ENCODE measurements around the gene FTSJ3. TPM values are rescaled to one million over a fixed set of nuclear protein-coding genes. Genes with fewer than 3 reads are reported as not detected.

Gene FTSJ3
- polyA plus RNA-seq, 4 donors = 59.9 to 92.1 (median 62.6) TPM

- DNase-seq (ENCODE audit: low read depth in 4 of 4, low spot score in 2 of 4) = no peak
Measured at GRCh38 chr17:63830904-63831491, 3.5 kb upstream of the FTSJ3 start.

- DNase-seq (ENCODE audit: low read depth in 4 of 4, low spot score in 2 of 4) = no peak
Measured at GRCh38 chr17:63830278-63830677, 2.8 kb upstream of the FTSJ3 start.

- DNase-seq (ENCODE audit: low read depth in 4 of 4, low spot score in 2 of 4) = no peak
Measured at GRCh38 chr17:63828936-63829335, 1.5 kb upstream of the FTSJ3 start.

GRCh38 chr17:63827801-63828221 is 348 bp upstream of the FTSJ3 start:
- no peak for DNase-seq (ENCODE audit: low read depth in 4 of 4, low spot score in 2 of 4)

GRCh38 chr17:63826468-63827001 is 928 bp downstream of the FTSJ3 start:
- no peak for DNase-seq (ENCODE audit: low read depth in 4 of 4, low spot score in 2 of 4)

DNA sequence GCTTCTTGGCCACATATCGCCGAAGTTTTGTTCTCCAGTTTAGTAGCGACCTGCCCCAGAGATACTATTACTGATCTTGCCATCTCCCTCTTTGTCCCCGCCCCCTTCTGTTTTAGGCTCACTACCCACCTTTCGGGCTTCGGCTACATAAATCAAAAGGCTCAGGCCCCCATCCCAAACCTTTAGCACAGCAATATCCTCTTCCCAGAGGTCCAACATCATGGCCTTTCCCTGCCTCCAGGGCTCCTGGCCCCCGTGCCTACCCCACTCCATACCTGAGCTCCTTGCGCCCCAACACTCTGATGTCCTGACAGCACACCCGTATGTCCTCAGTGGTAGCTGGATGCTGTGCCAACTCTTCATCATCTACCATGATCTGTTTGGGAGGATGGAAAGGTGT is 3.1 kb downstream of the FTSJ3 start:
- no peak for DNase-seq (ENCODE audit: low read depth in 4 of 4, low spot score in 2 of 4)

- no peak for DNase-seq (ENCODE audit: low read depth in 4 of 4, low spot score in 2 of 4)
Measured at GRCh38 chr17:63823659-63824331, 3.7 kb downstream of the FTSJ3 start.

GRCh38 chr17:63822537-63822936 is 4.9 kb downstream of the FTSJ3 start:
- no peak for DNase-seq (ENCODE audit: low read depth in 4 of 4, low spot score in 2 of 4)

DNA sequence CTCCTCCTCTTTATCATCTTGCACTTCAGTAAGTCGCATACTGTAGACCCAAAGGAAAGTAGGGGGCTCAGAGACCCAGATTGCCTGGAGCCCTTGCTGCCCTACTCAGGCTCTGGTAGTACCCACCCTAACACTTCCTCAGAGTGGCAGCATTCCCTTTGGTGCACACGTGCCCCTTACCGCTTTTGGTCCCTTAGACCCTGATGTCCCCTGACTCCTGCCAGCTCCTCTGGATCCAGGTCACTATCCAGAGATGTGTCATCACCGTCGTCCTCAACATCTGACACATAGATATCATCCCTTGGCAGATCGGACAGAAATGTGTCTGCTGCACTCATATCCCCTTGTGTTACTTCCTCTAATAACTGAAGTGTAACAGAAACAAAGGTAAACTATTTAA is 5.7 kb downstream of the FTSJ3 start:
- DNase-seq (ENCODE audit: low read depth in 4 of 4, low spot score in 2 of 4) = no peak

- no peak for DNase-seq (ENCODE audit: low read depth in 4 of 4, low spot score in 2 of 4)
Measured at GRCh38 chr17:63820963-63821561, 6.4 kb downstream of the FTSJ3 start.

DNA sequence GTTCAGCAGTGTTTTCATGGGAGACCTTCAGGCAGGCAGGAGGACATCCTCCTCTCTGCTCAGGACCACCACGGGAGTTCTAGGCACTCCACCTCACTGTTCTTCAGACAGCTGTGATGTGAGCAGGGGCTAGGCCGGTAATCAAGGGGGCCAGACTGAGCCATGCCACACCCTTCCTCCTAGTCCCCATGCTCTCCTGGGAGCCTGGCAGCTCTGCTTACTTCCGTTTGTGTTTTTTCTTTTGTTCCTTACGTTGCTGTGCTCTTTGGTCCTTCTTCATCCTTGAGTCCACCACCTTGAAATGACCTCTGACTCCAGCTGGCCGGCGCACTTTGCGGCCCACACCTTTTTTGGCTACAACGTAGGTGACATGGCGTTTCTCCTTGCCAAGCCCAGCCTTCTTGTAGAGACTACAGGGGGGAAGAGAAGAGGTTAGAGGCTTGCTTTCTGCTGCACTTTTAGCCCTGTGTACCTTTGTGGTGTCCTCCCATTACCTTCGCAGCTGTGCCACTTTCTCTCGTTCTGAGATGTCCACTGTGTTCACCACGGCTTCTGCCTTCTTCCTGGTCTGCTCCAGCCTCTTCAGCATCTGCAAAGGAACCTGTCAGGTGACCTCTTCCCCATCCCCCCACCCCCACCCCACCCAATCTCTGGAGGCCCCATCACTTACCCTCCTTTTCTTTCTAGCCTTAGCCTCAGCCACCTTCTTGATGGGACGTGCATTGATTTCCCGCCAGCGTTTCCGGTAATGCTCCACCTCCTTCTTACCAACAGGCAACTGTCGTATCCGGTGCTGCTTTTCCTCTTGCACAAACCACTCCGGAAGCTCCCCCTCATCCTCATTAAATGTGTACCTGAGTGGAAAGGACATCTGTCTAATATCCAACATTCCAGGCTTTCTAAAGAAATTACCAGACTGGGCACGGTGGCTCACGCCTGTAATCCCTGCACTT is 7.6 kb downstream of the FTSJ3 start:
- DNase-seq (ENCODE audit: low read depth in 4 of 4, low spot score in 2 of 4) = no peak

DNA sequence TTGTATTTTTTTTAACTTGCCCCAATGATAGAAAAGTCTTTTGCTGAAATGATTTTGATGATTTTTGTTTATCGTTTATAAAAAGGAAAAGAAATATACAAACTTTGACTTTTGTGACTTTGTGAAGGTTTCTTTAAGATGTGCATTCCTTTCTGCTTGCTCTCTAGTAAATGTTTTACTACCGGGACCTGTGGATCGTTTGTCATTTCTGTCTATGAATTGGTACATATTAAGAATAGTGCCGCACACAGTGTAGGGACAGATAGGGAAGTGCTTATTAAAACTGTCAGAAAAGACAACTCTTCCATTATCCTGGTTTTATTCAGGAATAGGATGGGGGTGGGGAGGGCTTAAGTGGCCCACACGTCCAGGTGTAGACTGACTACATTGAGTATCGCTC is 8.3 kb downstream of the FTSJ3 start:
- no peak for DNase-seq (ENCODE audit: low read depth in 4 of 4, low spot score in 2 of 4)

- DNase-seq (ENCODE audit: low read depth in 4 of 4, low spot score in 2 of 4) = no peak
Measured at GRCh38 chr17:63817736-63818385, 9.6 kb downstream of the FTSJ3 start.

- no peak for DNase-seq (ENCODE audit: low read depth in 4 of 4, low spot score in 2 of 4)
Measured at GRCh38 chr17:63816669-63817068, 10.8 kb downstream of the FTSJ3 start.

DNA sequence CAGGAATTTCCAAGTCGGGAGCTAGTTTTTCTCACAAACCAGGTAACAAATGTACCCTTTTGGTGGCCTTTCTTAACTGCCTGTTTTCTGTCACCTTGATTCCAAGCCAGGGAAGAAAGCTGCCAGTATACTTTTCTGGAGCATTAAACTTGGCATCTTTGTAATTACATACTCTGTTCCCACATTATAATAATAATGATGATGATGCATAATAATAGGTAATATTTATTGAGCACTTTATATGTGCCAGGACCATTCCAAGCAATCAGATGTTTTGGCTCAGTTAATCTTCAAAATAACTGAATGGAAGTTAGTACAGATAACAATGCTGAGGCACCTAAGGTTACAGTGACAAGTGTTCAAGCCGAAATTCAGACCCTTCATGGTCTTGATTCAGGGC is 11.3 kb downstream of the FTSJ3 start:
- no peak for DNase-seq (ENCODE audit: low read depth in 4 of 4, low spot score in 2 of 4)

DNA sequence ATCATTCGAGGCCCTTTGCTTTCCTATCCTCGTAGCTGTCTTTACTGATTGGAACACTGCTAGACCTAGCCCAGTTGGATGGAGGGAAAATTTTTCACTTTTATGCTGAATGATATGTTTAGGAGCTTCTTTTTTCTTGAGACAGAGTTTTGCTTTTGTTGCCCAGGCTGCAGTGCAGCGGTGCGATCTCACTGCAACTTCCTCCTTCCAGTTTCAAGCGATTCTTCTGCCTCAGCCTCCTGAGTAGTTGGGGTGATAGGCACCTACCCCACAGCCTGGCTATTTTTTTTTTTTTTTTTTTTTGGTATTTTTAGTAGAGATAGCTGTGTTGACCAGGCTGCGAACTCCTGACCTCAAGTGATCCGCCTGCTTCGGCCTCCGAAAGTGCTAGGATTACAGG is 17.5 kb downstream of the FTSJ3 start:
- no peak for DNase-seq (ENCODE audit: low read depth in 4 of 4, low spot score in 2 of 4)

- no peak for DNase-seq (ENCODE audit: low read depth in 4 of 4, low spot score in 2 of 4)
Measured at GRCh38 chr17:63805591-63805990, 21.9 kb downstream of the FTSJ3 start.

DNA sequence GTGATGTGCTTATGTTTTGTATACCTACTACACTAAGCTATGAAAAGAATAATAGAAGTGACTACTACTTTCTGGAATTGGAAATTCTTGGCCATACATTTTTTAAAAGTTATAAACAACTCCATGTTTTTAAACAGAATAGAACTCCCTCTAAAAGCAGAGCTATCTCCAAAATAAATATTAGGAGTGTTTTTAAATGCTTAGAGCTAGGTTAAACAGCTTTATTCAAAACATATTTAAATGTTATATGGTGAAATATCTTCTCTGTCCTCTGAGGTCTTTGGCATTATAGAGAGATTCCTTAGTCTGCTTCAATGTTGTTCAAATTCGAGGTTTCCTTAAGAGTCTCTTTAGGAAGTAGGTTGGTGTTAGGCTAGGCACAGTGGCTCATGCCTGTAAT is 23.1 kb downstream of the FTSJ3 start:
- DNase-seq (ENCODE audit: low read depth in 4 of 4, low spot score in 2 of 4) = no peak

DNA sequence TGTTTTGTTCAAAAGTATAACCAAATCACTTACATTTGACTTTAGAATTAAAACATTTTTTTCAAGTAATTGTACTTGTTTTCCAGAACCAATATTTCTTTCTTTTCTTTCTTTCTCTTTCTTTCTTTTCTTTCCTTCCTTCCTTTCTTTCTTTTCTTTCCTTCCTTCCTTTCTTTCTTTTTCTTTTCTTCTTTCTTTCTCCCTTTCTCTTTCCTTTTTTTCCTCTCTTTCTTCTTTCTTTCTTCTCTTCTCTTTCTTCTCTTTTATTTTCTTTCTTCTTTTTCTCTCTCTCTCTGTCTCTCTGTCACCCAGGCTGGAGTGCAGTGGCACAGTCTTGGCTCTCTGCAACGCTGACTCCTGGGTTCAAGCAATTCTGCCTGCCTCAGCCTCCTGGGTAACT is 26.7 kb downstream of the FTSJ3 start:
- DNase-seq (ENCODE audit: low read depth in 4 of 4, low spot score in 2 of 4) = no peak

DNA sequence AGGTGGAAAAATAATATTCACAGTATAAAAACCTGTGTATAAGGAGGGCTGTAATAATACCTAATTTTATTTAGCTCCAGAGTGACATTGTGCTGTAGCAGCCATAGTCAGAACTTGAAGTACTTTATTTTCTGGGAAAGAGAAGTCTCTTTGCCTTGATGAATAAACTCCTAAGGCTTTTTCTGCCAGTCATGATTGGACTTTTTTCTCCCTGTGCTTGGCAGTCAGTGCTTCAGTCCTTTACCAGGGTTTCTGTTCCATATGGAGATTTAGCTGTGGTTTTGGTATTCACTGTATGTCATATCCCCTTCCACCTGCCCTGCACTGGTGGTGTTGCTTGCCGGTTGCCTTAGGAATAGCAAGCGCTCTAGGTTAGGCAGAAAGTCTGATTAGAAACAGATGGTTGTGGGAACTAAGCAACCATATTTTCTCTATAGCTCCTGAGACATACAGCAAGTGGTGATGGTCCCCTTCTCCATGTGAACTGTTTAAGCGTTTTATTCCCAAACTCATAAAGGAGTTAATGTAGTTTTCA is 28.8 kb downstream of the FTSJ3 start:
- DNase-seq (ENCODE audit: low read depth in 4 of 4, low spot score in 2 of 4) = no peak

Data from left renal cortex interstitium (tissue), 4 donors.